ENCODE data around the gene TMC1. TPM values are rescaled to one million over a fixed set of nuclear protein-coding genes. Genes with fewer than 3 reads are reported as not detected.

The TMC1 gene
- total and polyA plus RNA-seq, 10 of the 15 experiments (the other 5 are each of a cell fraction or from before 2014, with no cell fraction given): 0.06 to 0.94 (median 0.40) TPM; not detected in 1

DNA sequence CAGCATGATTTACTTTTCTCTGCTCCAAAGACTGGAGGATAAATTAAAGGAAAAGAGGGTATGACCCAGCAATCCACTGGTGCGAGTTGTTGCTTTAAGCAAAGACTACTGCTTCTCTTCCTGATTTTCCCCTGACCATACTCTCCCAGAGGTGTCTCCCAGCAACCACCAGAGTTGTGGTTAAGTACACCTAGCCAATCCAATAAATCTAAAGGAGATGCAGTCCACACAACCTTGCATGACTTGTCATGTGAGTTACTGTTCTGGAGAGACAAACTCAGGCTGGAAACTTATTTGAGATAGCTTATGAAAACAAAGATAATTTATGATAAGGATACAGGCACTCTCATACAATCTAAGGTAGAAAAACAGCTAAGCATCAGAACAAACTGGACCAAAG lies 11.9 kb downstream of the TMC1 start:
- SMC1A ChIA-PET (ENCODE audit: uncharacterized antibody, unreplicated experiment): interaction anchor here (0.5 to 2.0 kb wide), 3 partner anchors 47 to 159 kb away, joined by 3 to 7 read pairs (median 3); no protein-coding TSS in a partner anchor
- H2AFZ ChIP-seq (ENCODE audit: control insufficient read depth, low read depth, low read length): no peak overlapping the region
- H3K79me2 ChIP-seq (ENCODE audit: control insufficient read depth, insufficient read depth, low read length): no peaks in the 10 kb centered on the region
- POLR2A ChIA-PET: interaction anchor here (0.7 to 1.4 kb wide), 4 partner anchors 10 to 94 kb away, joined by 3 read pairs; no protein-coding TSS in a partner anchor
- WGBS (ENCODE audit: insufficient coverage, insufficient replicate concordance, low lambda C conversion rate, missing lambda C conversion rate): 100% methylated on average over 1 of the region's 1 CpG
- ATAC-seq (no peak), FAIRE-seq (no peak), DNase-seq (ENCODE audit: low read depth, low spot score) (no peak)
- intact Hi-C loops (cut with micrococcal nuclease; ENCODE audit: unreplicated experiment): no loop called here
- no peaks in the 10 kb centered on the region for H3K36me3 ChIP-seq (ENCODE audit: control insufficient read depth in 2 of 2, insufficient read depth in 2 of 2, low read length in 1 of 2)
- no peak for TF ChIP-seq CHD2 (IDR thresholded peaks at IDR 0.05; ENCODE audit: borderline replicate concordance, low read depth, low read length)
- no peak for TF ChIP-seq HDGF (IDR thresholded peaks at IDR 0.05)
- no peak for TF ChIP-seq CEBPB (IDR thresholded peaks at IDR 0.05; ENCODE audit: borderline replicate concordance in 1 of 2, low read depth in 2 of 2, low read length in 2 of 2)
- TF ChIP-seq, protein P1, sequence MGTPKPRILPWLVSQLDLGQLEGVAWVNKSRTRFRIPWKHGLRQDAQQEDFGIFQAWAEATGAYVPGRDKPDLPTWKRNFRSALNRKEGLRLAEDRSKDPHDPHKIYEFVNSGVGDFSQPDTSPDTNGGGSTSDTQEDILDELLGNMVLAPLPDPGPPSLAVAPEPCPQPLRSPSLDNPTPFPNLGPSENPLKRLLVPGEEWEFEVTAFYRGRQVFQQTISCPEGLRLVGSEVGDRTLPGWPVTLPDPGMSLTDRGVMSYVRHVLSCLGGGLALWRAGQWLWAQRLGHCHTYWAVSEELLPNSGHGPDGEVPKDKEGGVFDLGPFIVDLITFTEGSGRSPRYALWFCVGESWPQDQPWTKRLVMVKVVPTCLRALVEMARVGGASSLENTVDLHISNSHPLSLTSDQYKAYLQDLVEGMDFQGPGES (IDR thresholded peaks at IDR 0.05): no peak
- no TSS peak for BruUV-seq (replicated peaks)
- no peaks in the 10 kb centered on the region for H3K4me1 ChIP-seq (ENCODE audit: control insufficient read depth, insufficient read depth, low read length)
- H3K4me3 ChIP-seq: no peak overlapping the region
- H3K9me3 ChIP-seq (replicated peaks; ENCODE audit: control insufficient read depth, insufficient read depth, low read length): no peaks in the 10 kb centered on the region; the same call in 1 of the 3 replicates
- RAD21 ChIA-PET (ENCODE audit: unreplicated experiment): no interaction called here
- no peak overlapping the region for H3K9ac ChIP-seq (ENCODE audit: control insufficient read depth, insufficient read depth, low read length)
- H3K27me3 ChIP-seq (replicated peaks in 1 of 2; ENCODE audit: control insufficient read depth in 2 of 2, insufficient read depth in 2 of 2, low read length in 1 of 2): no peaks in the 10 kb centered on the region
- CTCF ChIA-PET: interaction anchor here (1.2 kb wide), 1 partner anchor 24 kb away, joined by 3 read pairs; no protein-coding TSS in a partner anchor
- in situ Hi-C loops (cut with MboI): no loop called here
- H3K27ac ChIP-seq (ENCODE audit: control insufficient read depth, insufficient read depth): no peak overlapping the region
- H3K4me2 ChIP-seq (ENCODE audit: control insufficient read depth, insufficient read depth): no peak overlapping the region
- no peaks in the 10 kb centered on the region for H4K20me1 ChIP-seq (ENCODE audit: control insufficient read depth, insufficient read depth)

DNA sequence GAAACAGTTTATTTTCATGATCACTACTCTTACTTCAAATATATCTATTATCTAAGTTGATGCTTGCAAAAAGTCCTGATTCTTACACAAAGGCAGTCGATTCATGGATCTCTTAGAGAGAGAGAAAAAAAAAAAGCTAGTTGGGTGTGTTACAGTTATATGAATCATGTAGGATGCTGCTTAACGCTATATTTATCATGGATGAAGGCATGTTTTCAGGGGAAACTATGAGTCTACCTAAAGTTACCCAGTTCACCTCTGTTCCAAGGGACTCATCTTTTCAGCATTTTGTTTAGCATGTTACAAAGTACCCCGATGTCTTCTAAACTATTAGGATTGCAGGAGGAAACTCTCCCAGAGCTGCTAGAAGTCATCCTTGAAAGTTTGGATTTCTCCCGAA lies 13.5 kb downstream of the TMC1 start:
- FAIRE-seq: no peak
- BruUV-seq (replicated peaks): no TSS peak
- Histone ChIP-seq H3K9me3 (replicated peaks; ENCODE audit: control insufficient read depth, insufficient read depth, low read length) (no peaks in the 10 kb centered on the region; the same call in 1 of the 3 replicates), H3K36me3 (ENCODE audit: control insufficient read depth in 2 of 2, insufficient read depth in 2 of 2, low read length in 1 of 2) (no peaks in the 10 kb centered on the region), H3K27ac (ENCODE audit: control insufficient read depth, insufficient read depth) (no peak overlapping the region), H4K20me1 (ENCODE audit: control insufficient read depth, insufficient read depth) (no peaks in the 10 kb centered on the region), H2AFZ (ENCODE audit: control insufficient read depth, low read depth, low read length) (no peak overlapping the region), H3K4me1 (ENCODE audit: control insufficient read depth, insufficient read depth, low read length) (no peaks in the 10 kb centered on the region), H3K4me2 (ENCODE audit: control insufficient read depth, insufficient read depth) (no peak overlapping the region), H3K27me3 (replicated peaks in 1 of 2; ENCODE audit: control insufficient read depth in 2 of 2, insufficient read depth in 2 of 2, low read length in 1 of 2) (no peaks in the 10 kb centered on the region), H3K9ac (ENCODE audit: control insufficient read depth, insufficient read depth, low read length) (no peak overlapping the region), H3K79me2 (ENCODE audit: control insufficient read depth, insufficient read depth, low read length) (no peaks in the 10 kb centered on the region), H3K4me3 (no peak overlapping the region)
- ChIA-PET SMC1A (ENCODE audit: uncharacterized antibody, unreplicated experiment) (interaction anchor here (1.4 to 2.0 kb wide), 2 partner anchors 8 to 91 kb away, joined by 5 to 7 read pairs; no protein-coding TSS in a partner anchor), CTCF (no interaction called here), RAD21 (ENCODE audit: unreplicated experiment) (no interaction called here), POLR2A (no interaction called here)
- 53% methylated on average over 4 of the region's 4 CpGs for WGBS (ENCODE audit: insufficient coverage, insufficient replicate concordance, low lambda C conversion rate, missing lambda C conversion rate)
- ATAC-seq: no peak
- DNase-seq (ENCODE audit: low read depth, low spot score): no peak
- intact Hi-C loops (cut with micrococcal nuclease; ENCODE audit: unreplicated experiment) (no loop called here), in situ Hi-C loops (cut with MboI) (no loop called here)
- TF ChIP-seq TBL1XR1 (IDR thresholded peaks at IDR 0.05; ENCODE audit: low read depth, low read length) (no peak), RELA (IDR thresholded peaks at IDR 0.05; ENCODE audit: borderline replicate concordance, partially characterized antibody) (no peak), EGR1 (IDR thresholded peaks at IDR 0.05; ENCODE audit: borderline replicate concordance in 1 of 2, low read depth in 2 of 2, low read length in 2 of 2) (no peak), POU2F2 (IDR thresholded peaks at IDR 0.05; ENCODE audit: borderline replicate concordance, low read depth, low read length) (no peak), RBBP5 (conservative IDR thresholded peaks at IDR 0.05) (no peak), TCF7 (IDR thresholded peaks at IDR 0.05; ENCODE audit: borderline replicate concordance) (no peak), NFYB (IDR thresholded peaks at IDR 0.05; ENCODE audit: insufficient read depth, low read depth, low read length) (no peak), MEF2B (IDR thresholded peaks at IDR 0.05; ENCODE audit: partially characterized antibody, poor library complexity, severe bottlenecking) (no peak), ZNF384 (IDR thresholded peaks at IDR 0.05; ENCODE audit: borderline replicate concordance, low read depth, low read length) (no peak), FOXM1 (IDR thresholded peaks at IDR 0.05; ENCODE audit: low read depth, low read length) (no peak)
- TF ChIP-seq, protein P2, sequence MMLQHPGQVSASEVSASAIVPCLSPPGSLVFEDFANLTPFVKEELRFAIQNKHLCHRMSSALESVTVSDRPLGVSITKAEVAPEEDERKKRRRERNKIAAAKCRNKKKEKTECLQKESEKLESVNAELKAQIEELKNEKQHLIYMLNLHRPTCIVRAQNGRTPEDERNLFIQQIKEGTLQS (IDR thresholded peaks at IDR 0.05; ENCODE audit: borderline replicate concordance, extremely low read depth, low read depth, low read length): no peak
- TF ChIP-seq, protein P3, sequence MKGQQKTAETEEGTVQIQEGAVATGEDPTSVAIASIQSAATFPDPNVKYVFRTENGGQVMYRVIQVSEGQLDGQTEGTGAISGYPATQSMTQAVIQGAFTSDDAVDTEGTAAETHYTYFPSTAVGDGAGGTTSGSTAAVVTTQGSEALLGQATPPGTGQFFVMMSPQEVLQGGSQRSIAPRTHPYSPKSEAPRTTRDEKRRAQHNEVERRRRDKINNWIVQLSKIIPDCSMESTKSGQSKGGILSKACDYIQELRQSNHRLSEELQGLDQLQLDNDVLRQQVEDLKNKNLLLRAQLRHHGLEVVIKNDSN (IDR thresholded peaks at IDR 0.05; ENCODE audit: borderline replicate concordance, extremely low read length, insufficient read depth, low read depth, low read length): no peak

Data from GM12878 (cell line).